ENCODE results near the gene CD83. TPM values are rescaled to one million over a fixed set of nuclear protein-coding genes. Genes with fewer than 3 reads are reported as not detected.

CD83 gene
- total RNA-seq, 1 donor from 2014 or later, result 0.99 TPM

DNA sequence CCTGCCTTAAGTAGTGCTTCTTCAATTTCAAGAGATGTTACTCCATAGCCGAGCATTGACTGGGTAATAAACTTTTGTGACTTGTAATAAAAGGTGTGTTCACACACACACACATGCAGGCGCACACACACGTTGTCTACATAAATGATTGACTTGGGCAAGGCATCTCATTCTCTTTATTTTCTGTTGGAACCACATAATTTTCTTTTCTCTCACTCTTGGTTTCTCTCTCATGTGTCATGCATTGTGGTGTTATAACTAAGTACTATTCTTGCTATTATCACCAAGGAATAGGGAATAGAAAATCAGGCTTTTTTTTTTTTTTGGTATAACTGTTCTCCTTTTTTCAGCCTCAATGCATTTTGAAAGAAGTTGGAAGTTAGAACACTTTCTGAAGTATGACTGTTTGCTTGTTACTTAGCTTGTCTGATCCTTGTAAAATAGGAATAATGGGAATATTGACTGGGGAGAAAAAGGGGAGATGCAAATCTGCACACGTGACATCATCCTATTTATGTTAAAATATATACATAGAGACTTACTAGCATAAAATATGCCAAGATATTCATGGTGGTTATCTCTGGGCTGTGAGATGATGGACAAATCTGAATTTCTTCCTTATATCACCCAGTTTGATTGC lies 26.1 kb upstream of the CD83 start:
- no peak for DNase-seq (ENCODE audit: low read depth, low spot score)

DNA sequence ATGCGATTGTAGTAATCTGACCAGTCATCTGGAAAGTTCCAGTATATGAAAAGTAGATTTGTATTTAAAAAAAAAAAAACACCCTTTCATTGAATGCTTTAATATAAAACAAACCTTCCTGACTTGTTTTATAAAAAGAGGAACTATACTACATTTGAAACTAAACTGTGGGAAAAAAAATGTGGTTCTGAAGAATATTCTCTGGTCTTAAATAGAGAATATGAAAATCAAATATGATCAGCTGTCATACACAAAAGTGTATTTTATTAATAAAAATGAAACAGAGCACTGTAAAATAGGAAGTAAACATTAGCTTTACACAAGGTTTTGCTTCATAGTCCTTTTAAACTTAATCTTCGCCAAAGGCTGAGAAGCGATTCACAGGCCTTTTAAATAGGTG lies 25.3 kb upstream of the CD83 start:
- DNase-seq (ENCODE audit: low read depth, low spot score), result no peak

DNA sequence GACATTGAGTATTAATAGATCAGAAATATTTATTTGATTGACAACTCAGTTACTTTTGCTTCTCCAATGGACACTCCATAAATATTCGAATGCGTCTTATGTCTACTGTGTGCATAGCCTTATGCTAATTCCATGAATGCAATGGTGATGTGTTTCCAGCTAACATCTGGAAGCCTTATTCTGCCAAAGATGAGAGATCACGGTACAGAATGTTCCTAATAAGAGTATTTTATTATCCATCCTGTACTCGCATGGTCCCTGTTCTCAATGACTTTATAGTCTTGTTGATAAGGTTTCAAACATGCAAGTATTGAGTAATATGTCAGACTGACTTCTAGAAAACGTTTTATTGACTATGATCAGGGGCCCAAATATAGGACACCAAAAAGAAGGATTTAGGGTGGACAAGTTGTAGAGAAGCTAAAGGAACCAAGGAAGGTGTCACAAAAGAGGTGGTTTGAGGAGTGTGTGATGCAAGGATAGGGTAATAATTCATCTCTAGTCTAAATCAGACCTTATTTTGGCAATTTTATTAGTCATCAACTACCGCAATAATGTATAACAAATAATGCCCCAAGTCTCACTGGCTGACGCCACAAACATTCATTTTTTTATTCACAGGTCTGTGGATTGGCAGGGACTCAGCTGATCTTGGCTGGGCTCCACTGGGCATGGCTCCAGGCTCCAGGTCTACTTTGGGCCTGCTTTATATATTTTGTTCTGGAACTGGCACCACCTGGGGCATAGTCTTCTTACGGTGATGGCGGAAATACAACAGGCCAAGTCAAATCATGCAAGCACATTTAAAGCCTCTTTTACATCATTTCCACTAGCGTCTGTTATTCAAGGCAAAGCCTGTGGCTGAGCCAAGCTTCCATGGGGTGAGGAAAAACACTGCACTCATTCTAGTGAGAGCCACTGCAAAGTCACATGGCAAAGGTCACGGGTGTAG lies 24.5 kb upstream of the CD83 start:
- DNase-seq (ENCODE audit: low read depth, low spot score), result no peak

DNA sequence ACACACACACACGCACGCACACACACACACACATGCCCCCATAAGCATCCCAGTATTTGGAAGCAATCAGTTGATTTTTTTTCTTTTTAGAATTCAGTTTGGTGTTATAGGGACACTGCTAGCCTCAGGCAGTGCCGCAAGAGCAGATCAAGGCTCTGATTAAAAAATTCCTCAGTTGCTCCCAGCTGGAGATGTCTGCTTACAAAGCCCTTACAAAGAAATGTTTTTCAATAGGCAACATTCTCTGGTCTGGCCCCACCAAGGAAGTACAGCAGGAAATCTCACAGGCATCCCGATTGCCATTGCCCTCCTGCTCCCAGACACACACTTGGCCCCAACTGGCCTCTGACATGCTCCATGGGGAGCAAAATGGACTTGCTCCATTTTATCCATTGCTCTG lies 22.9 kb upstream of the CD83 start:
- DNase-seq (ENCODE audit: low read depth, low spot score), result no peak

DNA sequence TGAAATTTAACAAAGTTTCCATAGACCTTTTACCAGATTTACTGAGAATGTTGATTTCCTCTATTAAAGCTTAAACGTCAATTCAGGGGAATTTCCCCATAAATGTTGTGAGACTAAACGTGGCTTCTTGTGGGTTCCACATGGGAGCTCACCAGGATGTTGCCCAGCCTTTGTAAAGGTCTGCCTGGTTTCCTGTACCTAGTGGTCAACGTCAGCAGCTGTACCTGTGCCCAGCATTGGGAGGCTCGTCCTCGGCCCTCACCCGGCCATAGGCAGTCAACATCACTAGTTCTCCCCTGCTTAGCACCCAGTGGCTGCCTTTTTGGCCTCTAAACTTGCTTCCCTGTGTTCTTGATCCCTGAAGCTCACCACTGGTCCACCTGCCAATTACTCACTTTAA lies 22.1 kb upstream of the CD83 start:
- DNase-seq (ENCODE audit: low read depth, low spot score), result no peak

DNA sequence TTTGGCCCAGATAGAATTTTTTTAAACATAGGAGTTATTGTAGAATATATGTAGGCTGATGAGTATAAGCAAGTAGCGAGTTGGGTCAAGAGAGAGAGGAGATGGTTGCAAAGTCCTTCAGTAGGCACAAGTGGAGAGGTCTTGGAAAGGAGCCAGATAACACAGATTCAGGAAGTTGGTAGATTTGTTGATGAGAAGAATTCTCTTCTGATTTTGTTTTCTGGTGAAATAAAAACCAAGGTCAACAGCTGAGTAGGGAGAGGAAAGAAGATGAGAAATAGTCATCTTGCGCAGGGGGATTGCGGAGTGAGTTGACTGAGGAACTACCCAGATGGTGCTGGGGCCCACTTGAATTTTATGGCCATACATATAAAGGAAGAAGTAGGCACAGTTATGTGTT lies 17.4 kb upstream of the CD83 start:
- no peak for DNase-seq (ENCODE audit: low read depth, low spot score)

DNA sequence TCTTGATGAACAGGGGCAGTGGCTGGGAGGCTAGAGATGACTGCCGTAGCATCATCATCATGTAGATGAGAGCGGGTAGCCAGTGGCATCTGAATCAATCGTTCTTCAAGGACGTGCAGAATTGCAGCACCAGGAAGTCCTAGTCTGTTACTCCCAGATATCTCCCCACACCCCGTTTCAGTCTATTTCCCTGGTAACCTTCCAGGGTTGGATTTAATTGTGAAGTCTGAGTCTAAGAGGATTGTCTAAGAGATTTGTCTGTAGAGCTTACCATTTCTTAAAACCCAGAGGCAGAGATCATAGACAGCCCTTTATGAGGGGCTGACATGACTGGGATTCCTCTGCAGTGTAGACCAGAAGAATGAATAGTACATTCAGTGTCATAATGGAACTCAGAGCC lies 16.6 kb upstream of the CD83 start:
- no peak for DNase-seq (ENCODE audit: low read depth, low spot score)

DNA sequence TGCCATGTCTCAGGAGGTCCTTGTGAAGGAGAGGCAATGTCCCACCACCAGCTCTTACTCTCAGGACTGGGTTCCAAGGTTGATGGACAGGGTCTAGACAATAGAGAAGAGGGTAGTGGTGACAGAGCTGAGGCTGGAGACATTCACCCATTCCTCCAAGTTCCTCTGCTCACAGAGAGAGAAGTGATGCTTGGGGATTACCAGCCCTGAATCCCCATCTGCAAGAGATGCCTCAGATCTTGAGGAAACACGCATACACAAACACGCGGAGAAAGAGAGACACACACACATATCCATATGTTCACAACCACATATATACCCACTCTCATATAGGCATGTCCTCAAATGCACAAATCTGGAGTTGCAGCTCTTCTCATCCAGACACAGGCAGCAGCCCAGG lies 15.2 kb upstream of the CD83 start:
- DNase-seq (ENCODE audit: low read depth, low spot score), result no peak

DNA sequence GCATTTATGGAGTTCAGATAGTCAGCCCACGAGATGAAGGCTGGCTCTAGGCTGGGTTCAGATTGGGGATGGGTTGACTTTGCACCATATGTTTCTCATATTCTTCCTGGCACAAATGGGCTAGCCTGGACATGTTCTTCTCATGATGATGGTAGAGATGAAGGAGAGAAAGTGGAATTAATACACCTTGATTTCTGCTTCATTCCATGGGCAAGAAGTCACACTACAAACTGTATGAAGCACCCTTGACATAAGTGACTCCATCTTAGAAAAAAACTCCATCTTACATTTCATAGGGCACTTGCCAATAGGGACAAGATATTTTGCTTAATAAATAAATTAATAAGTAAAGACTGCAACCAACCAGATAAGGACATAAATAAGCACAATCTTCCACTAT lies 12.0 kb upstream of the CD83 start:
- no peak for DNase-seq (ENCODE audit: low read depth, low spot score)

DNA sequence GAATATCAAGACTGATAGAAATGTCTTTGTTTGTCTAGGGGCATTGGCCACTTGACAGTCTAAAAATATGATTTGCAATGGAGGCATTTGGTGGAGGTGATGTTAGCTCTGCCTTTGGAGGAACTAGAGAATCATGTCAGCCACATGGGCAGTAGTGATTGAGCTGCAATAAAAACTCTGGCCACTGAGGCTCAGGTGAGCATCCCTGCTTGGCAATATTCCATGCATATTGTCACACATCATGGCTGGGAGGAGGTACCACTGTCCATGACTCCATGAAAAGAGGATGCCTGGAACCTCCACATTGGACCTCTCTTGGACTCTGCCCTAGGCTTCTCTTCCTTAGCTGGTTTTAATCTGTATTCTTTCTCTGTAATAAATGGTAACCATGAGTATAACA lies 10.6 kb upstream of the CD83 start:
- DNase-seq (ENCODE audit: low read depth, low spot score), result no peak

DNA sequence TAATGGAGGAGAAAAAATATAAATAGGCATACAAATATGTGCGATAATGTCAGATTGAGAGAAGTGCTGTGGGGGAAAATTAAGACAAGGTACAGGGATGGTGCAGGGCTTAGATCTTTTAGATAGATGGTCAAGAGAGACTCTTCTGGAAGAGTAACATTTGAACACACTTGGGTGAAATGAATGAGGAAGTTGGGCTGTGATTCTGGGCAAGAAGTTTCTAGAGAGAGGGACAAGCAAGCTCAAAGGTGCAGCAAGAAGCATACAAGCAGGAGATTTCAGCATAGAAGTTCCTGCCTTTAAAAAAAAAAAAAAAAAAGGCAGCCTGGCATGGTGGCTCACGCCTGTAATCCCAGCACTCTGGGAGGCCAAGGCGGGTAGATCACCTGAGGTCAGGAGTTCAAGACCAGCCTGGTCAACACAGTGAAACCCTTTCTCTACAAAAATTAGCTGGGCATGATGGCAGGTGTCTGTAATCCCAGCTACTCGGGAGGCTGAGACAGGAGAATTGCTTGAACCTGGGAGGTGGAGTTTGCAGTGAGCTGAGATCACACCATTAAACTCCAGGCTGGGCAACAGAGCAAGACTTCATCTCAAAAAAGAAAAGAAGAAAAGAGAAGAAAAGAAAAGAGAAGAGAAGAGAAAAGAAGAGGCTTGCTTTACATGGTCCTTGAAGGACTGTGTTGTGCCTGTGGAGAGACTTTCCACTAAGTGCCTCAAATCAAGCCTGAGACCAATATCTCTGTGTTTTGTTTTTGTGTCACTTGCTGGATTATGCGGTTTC lies 9.7 kb upstream of the CD83 start:
- no peak for DNase-seq (ENCODE audit: low read depth, low spot score)

DNA sequence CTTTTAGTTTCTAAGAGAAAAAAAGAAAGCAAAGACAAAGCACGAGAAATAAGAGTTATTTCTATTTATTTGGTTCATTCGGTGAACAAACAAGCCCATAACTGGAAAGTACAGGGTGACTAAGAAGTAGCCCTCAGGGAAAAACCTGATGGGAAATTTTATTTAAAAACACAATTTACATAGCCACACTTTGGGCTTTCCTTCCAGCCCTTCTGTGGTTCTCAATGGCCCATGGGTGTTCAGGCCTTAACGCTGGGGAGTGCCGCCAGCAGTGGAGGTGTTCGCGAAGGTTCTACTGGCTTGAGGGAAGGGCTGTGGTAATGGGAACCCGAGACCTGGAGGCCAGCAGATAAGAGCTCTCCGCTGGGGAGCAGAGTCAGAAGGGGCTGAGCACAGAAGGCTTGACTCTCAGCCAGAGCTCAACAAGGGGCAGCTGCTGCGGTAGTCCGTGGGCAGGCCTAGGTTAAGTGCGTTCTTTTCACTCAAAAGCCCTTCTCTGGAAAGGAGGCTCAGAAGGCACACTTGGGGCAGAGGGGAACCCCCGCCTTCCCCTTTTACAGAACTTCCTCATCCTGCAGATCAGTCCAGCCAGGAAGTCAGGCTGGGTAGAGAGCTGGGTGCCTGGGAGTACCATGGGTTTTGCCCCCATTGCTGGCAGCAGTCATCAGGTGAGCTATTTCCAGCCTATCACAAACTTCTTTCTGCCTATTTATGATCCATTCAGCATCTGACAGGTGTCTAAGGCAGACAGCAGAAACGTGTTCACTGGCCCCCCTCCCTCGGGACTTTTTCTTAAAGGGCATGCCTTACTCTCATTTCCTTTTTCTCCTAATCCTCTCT lies 8.8 kb upstream of the CD83 start:
- DNase-seq (ENCODE audit: low read depth, low spot score), result no peak

DNA sequence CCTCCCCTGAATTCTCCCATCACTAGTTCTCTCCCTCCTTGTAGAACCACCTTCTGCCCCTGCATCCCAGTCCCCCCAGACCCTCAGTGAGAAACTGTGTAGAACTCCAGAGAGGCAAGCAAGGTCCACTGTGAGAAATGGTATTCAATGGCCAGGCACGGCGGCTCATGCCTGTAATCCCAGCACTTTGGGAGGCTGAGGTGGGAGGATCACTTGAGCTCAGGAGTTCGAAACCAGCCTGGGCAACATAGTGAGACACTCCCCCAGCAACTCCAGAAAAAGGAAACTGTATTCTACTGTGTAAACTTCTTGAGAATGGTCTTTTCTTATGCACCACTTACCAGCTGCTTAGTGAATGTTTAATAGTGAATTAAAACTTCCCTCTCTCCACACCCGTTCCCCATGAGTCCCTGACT lies 8.2 kb upstream of the CD83 start:
- DNase-seq (ENCODE audit: low read depth, low spot score), result no peak

DNA sequence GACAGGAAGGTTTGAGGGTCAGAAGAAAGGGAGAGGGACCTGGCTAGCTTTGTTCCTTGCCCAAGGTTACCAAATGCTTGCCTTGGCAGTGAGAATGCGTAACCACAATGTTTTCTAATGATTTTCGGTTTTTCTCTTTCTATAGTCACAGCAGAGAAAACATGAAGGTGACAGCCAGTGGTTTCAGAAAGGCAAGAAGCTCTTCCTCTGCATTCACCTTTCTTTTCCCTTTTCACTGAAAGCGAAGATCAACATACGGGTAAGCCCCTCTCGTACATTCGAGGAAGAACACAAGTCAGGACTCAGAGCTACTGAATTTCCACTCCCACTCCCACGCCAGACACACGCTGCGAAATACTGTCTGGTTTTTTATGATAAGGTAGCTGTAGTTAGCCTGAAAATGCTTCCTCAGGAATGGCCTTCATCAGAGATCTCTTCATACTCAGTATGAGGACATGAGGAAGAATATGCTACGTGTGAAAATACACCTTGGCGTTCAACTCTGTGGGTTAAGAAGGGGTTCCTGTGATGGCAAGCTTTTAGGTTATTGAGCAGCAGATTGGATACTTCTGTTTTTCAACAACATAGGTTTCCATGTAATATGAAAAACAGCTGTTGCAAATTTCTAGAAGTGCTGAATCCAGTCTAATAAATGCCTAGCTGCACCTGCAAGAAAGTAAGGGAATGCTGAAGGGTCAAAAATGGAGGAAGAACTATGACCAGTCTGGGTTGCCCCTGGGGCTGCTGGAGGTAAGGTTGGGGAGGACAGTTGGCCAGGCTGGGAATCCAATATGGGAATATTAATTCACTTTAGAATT lies 7.4 kb upstream of the CD83 start:
- DNase-seq (ENCODE audit: low read depth, low spot score), result no peak

DNA sequence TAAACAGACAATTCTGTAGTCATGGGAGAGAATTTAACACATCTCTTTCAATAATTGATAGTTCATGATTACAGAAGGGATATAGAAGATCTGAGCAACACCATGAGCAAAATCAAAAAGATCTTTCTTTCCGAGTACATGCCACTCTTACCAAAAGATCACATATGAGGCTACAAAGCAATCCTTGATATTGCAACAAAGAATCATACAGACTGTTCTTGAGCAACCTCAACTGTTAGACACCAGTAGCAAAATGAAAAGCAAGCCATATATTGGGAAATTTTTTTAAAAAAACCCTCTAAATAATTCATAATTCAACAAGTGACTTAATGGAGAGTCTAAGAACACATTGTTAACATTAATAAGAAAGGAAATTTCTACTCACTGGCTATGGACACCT lies 3.6 kb upstream of the CD83 start:
- no peak for DNase-seq (ENCODE audit: low read depth, low spot score)

DNA sequence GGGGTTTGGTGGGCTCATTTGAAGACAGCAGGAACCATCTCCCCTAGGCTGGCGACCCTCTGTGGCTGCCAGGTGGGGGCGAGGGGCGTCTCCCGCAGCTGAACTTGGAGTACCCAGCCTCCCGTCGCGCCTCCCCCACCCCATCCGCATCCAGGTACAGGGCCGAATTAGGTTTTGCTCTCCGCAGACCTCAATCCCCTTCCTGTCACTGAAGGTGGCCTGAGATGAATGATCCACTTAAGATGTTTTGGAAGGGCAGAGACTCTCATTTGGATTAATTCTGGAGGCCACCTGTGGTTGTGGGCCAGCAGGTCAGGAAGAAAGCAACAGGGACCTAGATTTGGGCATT lies 493 bp downstream of the CD83 start:
- DNase-seq (ENCODE audit: low read depth, low spot score), result no peak

DNA sequence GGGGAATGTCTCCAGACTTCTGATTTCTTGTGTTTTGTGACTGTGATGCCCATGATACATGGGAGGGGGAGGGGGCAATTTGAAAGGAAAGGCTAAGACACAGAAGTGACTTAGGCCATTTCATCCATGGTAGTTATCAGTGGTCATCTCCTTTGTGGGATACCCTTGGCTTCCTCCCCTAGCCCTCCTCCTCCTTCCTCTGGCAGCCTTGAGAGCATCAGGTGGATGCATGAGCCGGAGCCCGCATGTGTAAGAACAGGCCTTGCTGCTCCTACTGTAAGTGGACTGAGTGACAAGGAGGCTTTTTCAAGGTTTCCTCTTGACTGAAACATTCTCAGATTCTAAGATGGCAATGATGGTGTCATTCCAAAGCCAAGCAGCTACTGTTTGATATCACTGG lies 874 bp downstream of the CD83 start:
- DNase-seq (ENCODE audit: low read depth, low spot score), result no peak

DNA sequence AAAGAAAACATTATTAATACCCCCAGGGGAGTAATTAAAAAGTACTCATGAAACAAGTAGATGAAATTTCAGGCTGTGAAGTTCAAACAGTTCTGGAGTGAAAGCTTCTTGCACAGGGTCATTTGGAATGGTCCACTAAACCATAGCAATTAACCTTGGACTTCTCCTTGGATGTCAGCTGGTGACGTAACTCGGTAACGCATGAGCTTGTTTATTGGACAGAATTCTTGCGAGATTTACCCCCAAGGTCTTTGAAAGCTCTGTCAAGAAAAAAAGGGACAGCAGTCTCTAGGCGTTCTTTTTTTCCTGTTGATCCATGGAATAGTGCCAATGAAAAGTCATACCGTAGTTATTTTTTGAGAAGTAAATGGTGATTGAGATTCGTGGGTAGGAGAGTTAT lies 2.2 kb downstream of the CD83 start:
- no peak for DNase-seq (ENCODE audit: low read depth, low spot score)

DNA sequence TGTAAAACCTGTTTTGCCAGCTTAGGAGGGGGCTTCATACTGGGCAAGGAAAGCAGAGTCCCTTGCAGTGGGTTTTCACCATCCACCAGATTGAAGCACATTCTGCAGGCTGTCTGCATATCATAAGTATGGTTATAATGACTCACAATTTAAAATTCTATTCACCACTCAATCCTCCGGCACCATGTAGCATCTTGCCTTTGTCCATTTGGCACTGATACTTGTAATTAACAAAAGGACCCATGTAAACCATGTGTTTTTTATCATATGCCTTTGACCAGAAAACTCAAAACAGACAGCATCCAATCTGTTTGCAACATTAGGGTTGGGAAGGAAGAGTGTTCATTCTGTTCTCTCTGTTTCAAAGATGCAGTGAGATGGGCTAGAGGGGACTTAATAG lies 3.0 kb downstream of the CD83 start:
- no peak for DNase-seq (ENCODE audit: low read depth, low spot score)

DNA sequence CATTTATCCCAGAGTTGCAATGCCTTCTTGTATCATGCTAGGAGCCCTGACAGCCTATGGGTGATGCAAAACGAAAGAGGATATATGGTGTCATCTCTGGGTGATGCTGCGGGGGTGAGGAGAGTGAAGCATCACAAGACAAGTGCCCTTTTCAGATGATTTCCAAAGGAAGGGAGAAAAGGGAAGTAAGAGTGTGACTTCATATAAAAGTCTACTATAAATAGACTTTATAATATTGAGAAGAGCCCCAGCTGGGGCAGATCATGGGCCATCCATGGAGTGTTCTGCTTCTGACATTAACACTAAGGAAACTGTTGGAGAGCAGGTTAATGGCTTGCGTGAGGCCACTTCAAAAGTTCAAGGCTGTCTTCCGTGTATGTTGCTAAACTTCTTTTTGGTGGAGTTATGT lies 4.4 kb downstream of the CD83 start:
- no peak for DNase-seq (ENCODE audit: low read depth, low spot score)
